Esophagus muscularis mucosa (tissue), 4 donors: ENCODE results near the gene HRAS. TPM values are rescaled to one million over a fixed set of nuclear protein-coding genes. Genes with fewer than 3 reads are reported as not detected.

Experiments
- DNase-seq: peaks from one replicate; pipeline ENCODE4 v3.0.0-alpha.2; 2017; ENCODE audit errors: extremely low spot score
- H3K27ac ChIP-seq, 4 donors: fragments of 200-600 bp; sonication (generic); replicated peaks in 1 of 4; 1 replicate in 3 of 4; 2 replicates in 1 of 4; pipeline ENCODE4 v1.5.1; 2016 to 2019; ENCODE audit warnings: mild to moderate bottlenecking in 1 of 4
- H3K27me3 ChIP-seq, 4 donors: fragments of 200-600 bp; sonication (generic); one replicate each; pipeline versions ENCODE4 v1.5.1 to v1.6.0; 2016 to 2019
- H3K36me3 ChIP-seq, 4 donors: fragments of 200-600 bp; sonication (generic); one replicate each; pipeline ENCODE4 v1.5.1; 2016 to 2019
- H3K4me1 ChIP-seq, 4 donors: fragments of 200-600 bp; sonication (generic); one replicate each; pipeline ENCODE4 v1.5.1; 2016 to 2019
- H3K4me3 ChIP-seq, 4 donors: fragments of 200-600 bp; sonication (generic); 1 replicate in 2 of 4; 2 replicates in 2 of 4; pipeline ENCODE4 v1.5.1; 2016 to 2019; ENCODE audit warnings: mild to moderate bottlenecking in 4 of 4, moderate library complexity in 1 of 4
- H3K9me3 ChIP-seq, 4 donors: fragments of 200-600 bp; sonication (generic); 1 replicate in 3 of 4; 2 replicates in 1 of 4; pipeline ENCODE4 v1.5.1; 2016 to 2019
- EP300 ChIP-seq: sonication (generic); formaldehyde crosslinking; IDR thresholded peaks from one replicate; pipeline ENCODE4 v1.6.1; 2017; ENCODE audit warnings: antibody characterized with exemption
- POLR2A ChIP-seq: fragments of 450-650 bp; IDR thresholded peaks from one replicate; pipeline ENCODE4 v1.6.1; 2017; ENCODE audit warnings: antibody characterized with exemption, moderate library complexity, mild to moderate bottlenecking, low read depth
- POLR2AphosphoS5 ChIP-seq, 2 donors: sonication (generic); formaldehyde crosslinking; IDR thresholded peaks; one replicate each; pipeline ENCODE4 v1.6.1; 2017; ENCODE audit warnings: antibody characterized with exemption in 2 of 2
- WGBS: methylation state at CpG from one replicate; pipeline ENCODE4 v1.1.5; 2018; 5-methylcytosine and 5-hydroxymethylcytosine counted together
- intact Hi-C: fragments of 100-400 bp; cut with DNase I; formaldehyde crosslinking; loops from one replicate; pipeline ENCODE4 v1.15.1; 2023
- total RNA-seq, 4 donors: library from RNA; depleted of rRNA; stranded (reverse); fragments of >200 nt; gene quantifications; one replicate each; pipeline versions ENCODE4 v1.1.0 to v1.2.1, GENCODE V29; 2016
- TF ChIP-seq, protein P1 (sequence below), 3 experiments: fragments of 200-600 bp in 2 of 3; fragments of 450-650 bp in 1 of 3; sonication (generic) in 2 of 3; IDR thresholded peaks; one replicate each; pipeline ENCODE4 v1.5.1; 2017 to 2019; ENCODE audit warnings: antibody characterized with exemption in 3 of 3, mild to moderate bottlenecking in 2 of 3, moderate library complexity in 1 of 3

The HRAS gene
- total RNA-seq, 4 donors from 2014 or later, result 45.7 to 85.2 (median 61.7) TPM

DNA sequence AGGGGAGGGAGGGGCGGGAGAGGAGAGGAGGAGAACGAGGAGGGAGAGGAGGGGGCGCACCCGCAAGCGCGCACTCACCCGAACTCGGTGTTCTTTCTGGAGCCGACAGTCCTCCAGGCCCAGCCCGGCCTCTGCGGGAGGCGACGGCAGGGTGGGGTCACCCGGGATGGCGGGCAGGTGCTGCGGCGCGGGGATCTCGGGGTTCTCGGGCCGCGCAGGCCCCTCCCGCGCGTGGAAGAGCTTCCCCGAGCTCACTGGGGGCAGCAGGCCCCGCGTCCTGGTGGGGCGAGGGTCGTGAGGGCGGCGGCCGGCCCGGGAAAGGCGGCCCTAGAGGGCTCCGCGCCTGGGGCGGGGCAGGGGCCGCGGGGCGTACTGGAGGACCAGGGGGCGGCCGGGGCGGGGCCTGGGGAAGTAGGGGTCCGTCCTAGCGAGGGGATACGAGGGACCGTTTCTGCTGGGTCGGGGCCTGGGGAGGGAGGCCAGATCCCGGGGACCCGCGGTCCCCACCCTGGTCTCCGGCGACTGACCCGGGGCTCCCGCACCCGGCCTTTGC lies 19.9 kb upstream of the HRAS start:
- H3K36me3 ChIP-seq, result no peaks in the 10 kb centered on the region
- TF ChIP-seq POLR2AphosphoS5 (IDR thresholded peaks at IDR 0.05) (no peak), EP300 (no peak), POLR2A (no peak)
- TF ChIP-seq, protein P1, sequence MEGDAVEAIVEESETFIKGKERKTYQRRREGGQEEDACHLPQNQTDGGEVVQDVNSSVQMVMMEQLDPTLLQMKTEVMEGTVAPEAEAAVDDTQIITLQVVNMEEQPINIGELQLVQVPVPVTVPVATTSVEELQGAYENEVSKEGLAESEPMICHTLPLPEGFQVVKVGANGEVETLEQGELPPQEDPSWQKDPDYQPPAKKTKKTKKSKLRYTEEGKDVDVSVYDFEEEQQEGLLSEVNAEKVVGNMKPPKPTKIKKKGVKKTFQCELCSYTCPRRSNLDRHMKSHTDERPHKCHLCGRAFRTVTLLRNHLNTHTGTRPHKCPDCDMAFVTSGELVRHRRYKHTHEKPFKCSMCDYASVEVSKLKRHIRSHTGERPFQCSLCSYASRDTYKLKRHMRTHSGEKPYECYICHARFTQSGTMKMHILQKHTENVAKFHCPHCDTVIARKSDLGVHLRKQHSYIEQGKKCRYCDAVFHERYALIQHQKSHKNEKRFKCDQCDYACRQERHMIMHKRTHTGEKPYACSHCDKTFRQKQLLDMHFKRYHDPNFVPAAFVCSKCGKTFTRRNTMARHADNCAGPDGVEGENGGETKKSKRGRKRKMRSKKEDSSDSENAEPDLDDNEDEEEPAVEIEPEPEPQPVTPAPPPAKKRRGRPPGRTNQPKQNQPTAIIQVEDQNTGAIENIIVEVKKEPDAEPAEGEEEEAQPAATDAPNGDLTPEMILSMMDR (IDR thresholded peaks at IDR 0.05), result no peak
- peaks cover 19 to 95% (median 50%) of the 10 kb centered on the region in 4 donors for H3K27me3 ChIP-seq
- intact Hi-C loops, result loop anchor here (1.0 kb wide), 1 partner anchor 172 kb away; no protein-coding TSS in a partner anchor
- H3K27ac ChIP-seq, result no peak overlapping the region
- DNase-seq, result no peak
- peak overlapping the region; percentile 34 to 52 (median 39) for H3K4me3 ChIP-seq
- 3% methylated on average over 18 of the region's 57 CpGs for WGBS
- peaks cover 21 to 32% (median 29%) of the 10 kb centered on the region in 4 donors for H3K4me1 ChIP-seq
- H3K9me3 ChIP-seq, result no peaks in the 10 kb centered on the region

DNA sequence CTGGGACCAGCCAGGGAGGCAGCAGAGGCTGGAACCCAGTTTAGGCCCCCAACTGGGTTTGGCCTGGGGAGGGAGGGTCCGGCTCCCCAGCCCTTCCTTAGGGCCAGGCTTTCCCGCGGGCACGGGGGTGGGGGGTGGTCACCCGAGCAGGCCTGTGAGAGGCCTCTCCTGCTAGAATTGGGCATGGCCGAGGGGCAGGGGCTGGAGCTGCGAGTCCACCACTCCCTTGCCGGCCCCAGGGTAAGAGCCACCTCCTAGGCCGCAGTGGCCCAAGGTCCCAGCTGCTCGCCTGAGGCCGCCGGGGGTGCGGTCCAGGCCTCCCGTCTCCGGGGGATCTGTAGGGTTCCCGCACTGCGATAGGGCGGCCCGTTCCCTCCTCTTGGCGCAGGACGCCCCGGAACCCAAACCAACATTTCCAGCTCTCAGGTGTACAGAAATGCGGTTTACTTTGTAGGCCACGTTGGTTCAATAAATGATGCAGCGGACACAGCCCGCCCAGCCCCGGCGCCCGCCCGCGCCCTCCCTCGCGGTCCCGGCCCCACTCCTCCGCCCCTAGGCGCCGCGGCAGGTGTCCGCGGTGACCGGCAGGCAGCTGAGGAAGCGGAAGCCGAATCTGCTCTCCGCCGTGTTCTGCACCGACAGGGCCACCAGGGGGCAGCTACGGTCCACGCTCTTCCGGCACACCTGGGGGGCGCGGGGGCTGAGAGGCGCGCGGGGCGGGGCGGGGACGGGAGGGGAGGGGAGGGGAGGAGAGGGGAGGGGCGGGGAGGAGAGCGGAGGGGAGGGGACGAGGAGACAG lies 19.3 kb upstream of the HRAS start:
- WGBS, result 15% methylated on average over 23 of the region's 60 CpGs
- intact Hi-C loops, result loop anchor here (1.0 kb wide), 1 partner anchor 173 kb away; no protein-coding TSS in a partner anchor
- peaks cover 19 to 100% (median 50%) of the 10 kb centered on the region in 4 donors for H3K27me3 ChIP-seq
- H3K4me3 ChIP-seq, result peak overlapping the region; percentile 34 to 52 (median 39)
- no peaks in the 10 kb centered on the region for H3K9me3 ChIP-seq
- H3K36me3 ChIP-seq, result no peaks in the 10 kb centered on the region
- TF ChIP-seq EP300, result no peak
- TF ChIP-seq, protein P1 (IDR thresholded peaks at IDR 0.05), result peak; percentile 53 to 69 (median 60)
- peak in 1 of 2 donors; percentile 40 for TF ChIP-seq POLR2AphosphoS5 (IDR thresholded peaks at IDR 0.05)
- DNase-seq, result no peak
- no peak overlapping the region for H3K27ac ChIP-seq
- peaks cover 17 to 25% (median 23%) of the 10 kb centered on the region in 4 donors for H3K4me1 ChIP-seq

DNA sequence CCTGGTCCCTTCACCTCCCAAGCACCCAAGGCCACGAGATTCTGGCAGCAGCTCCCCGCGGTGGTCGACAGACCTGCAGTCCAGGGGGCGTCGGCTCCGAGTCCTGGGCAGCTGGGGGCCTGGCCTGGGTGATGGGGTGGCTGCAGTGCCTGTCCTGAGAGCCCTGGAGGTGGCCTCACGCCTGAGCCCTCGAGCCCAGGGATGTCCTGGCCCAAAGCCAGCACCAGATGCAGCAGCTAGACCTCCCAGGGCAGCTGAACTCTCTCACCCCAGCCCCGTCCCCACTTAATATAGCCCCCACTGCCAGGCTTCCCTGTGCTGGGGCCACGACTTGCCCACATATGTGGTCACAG lies 18.6 kb upstream of the HRAS start:
- TF ChIP-seq EP300 (no peak), POLR2AphosphoS5 (IDR thresholded peaks at IDR 0.05) (no peak), POLR2A (no peak)
- TF ChIP-seq, protein P1 (IDR thresholded peaks at IDR 0.05), result no peak
- H3K9me3 ChIP-seq, result no peaks in the 10 kb centered on the region
- H3K4me1 ChIP-seq, result peaks cover 17 to 25% (median 23%) of the 10 kb centered on the region in 4 donors
- WGBS, result 79% methylated on average over 2 of the region's 11 CpGs
- H3K27me3 ChIP-seq, result peaks cover 19 to 99% (median 50%) of the 10 kb centered on the region in 4 donors
- intact Hi-C loops, result no loop called here
- H3K4me3 ChIP-seq, result no peak overlapping the region
- DNase-seq, result no peak
- H3K27ac ChIP-seq, result no peak overlapping the region
- H3K36me3 ChIP-seq, result no peaks in the 10 kb centered on the region

DNA sequence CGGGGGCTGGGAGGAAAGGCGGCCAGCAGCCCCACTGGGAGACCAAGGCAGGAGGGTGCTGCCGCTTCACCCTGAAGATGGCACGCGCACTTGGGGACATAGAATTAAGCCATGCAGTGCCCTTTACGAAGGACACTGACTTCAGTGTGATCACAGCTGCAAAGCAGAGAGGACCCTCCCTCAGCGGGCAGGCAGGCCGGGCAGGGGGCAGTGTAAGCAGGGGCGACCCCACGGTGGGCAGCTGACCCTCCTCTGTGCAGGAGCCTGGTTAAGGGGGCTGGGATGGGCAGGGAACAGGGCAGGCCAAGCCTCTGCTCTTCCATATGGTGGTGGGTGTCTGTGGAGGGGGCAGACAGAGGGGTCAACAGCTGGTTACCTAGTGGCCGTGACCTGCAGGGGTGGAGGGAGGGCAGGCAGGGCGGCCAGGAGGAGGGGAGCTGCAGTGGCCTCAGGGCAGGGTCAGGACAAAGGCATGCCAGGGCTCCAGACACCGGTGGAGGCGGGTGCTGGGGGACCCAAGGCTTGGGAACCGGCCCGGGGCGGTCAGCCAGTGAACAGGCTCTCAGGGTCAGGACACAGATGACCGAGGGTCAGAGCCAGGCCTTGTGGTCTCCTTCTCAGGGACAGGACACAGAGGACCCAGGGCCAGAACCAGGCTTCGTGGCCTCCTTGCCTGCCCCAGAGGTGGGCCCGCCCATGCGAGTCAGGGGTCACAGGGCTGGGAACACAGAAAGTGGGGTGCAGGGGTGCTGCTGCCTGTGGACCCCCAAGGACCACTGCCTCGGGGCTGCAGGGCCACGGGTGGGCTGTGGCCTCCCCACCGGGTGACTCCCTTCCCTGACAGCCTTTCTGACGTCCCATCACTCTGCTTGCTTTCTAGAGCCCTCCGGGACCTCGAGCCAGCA lies 18.0 kb upstream of the HRAS start:
- no peaks in the 10 kb centered on the region for H3K36me3 ChIP-seq
- peaks cover 17 to 25% (median 23%) of the 10 kb centered on the region in 4 donors for H3K4me1 ChIP-seq
- no peak for DNase-seq
- no peak overlapping the region for H3K4me3 ChIP-seq
- intact Hi-C loops, result no loop called here
- peaks cover 19 to 94% (median 50%) of the 10 kb centered on the region in 4 donors for H3K27me3 ChIP-seq
- no peak overlapping the region for H3K27ac ChIP-seq
- WGBS, result 78% methylated on average over 12 of the region's 27 CpGs
- no peak for TF ChIP-seq EP300
- TF ChIP-seq POLR2AphosphoS5 (IDR thresholded peaks at IDR 0.05), result no peak
- TF ChIP-seq POLR2A, result no peak
- TF ChIP-seq, protein P1 (IDR thresholded peaks at IDR 0.05), result no peak
- H3K9me3 ChIP-seq, result no peaks in the 10 kb centered on the region
